ENCODE results near the gene ITGA1. TPM values are rescaled to one million over a fixed set of nuclear protein-coding genes. Genes with fewer than 3 reads are reported as not detected.

Gene ITGA1
- total RNA-seq, 2 donors from 2014 or later = 4.7 to 5.6 TPM

DNA sequence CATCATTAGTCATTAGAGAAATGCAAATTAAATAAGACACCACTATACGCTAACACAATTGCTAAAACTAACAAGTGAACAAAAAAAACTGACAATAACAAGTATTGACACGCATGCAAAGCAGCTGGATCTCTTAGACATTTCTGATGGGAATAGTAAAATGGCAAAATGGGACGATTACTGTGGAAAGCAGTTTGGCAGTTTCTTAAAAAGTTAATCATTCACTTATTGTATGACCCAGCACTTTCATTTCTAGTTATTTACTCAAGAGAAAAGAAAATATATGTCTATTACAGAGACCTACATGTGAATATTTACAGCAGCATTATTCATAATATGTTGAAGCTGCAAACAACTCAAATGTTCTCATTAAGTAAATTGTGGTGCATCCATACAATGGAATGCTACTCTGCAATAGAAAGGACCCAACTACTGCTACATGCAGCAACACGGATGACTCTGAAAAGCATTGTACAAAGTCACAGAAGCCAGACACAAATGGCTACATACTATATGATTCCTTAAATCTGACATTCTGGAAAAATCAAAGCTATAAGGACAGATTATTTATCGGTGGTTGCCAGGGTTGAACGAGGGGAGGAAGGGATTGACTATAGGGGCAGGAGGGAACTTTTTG is 104.6 kb downstream of the ITGA1 start:
- H3K4me3 Mint-ChIP-seq = no peak overlapping the region
- no peaks in the 10 kb centered on the region for H3K36me3 Mint-ChIP-seq (ENCODE audit: insufficient read depth in 2 of 2)
- ATAC-seq (replicated peaks in 1 of 2) = no peak
- H3K27ac Mint-ChIP-seq = no peak overlapping the region
- DNase-seq = no peak
- no peaks in the 10 kb centered on the region for H3K27me3 Mint-ChIP-seq (ENCODE audit: low read depth)
- no peaks in the 10 kb centered on the region for H3K9me3 Mint-ChIP-seq
- no peaks in the 10 kb centered on the region for H3K4me1 Mint-ChIP-seq (ENCODE audit: low read depth)

DNA sequence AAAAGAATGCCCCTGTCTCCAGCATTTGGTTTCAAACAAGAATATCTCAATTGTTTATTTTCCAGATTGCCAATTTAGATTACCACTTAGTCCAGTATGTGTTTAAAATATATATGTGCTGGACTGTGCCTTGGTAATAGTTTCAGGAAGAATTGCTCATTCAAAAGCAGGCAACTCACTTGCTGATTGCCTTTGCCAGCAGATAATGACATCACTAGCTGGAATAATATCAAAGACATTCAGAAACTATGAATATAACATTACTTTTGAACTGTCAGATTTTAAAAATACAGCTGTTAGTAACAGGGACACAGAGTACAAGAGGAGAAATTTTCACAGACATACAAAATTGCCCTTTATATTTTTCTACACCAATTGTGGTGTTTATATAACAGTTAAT is 105.4 kb downstream of the ITGA1 start:
- H3K36me3 Mint-ChIP-seq (ENCODE audit: insufficient read depth in 2 of 2) = no peaks in the 10 kb centered on the region
- DNase-seq (no peak), ATAC-seq (replicated peaks in 1 of 2) (no peak)
- H3K9me3 Mint-ChIP-seq = no peaks in the 10 kb centered on the region
- no peaks in the 10 kb centered on the region for H3K4me1 Mint-ChIP-seq (ENCODE audit: low read depth)
- H3K27ac Mint-ChIP-seq = no peak overlapping the region
- H3K4me3 Mint-ChIP-seq = no peak overlapping the region
- no peaks in the 10 kb centered on the region for H3K27me3 Mint-ChIP-seq (ENCODE audit: low read depth)

DNA sequence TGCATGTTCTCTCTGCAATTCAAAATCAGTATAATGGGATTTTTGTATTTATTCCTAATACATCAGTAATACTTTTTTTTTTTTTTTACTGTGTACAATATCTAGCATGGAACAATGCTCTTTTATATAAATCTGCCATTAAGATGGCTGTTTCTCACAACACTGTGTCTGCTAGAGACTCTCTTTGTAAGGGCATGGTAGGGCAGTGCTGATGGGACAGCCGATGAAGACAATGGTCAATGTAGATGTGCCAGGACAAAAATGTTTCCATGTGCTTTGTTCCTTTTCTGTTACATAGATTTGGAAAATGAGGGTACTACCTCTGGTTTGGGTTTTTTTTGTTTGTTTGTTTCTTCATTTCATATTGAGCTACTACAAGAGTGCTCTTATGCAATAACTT is 106.1 kb downstream of the ITGA1 start:
- no peaks in the 10 kb centered on the region for H3K27me3 Mint-ChIP-seq (ENCODE audit: low read depth)
- no peak for ATAC-seq (replicated peaks in 1 of 2)
- no peak for DNase-seq
- H3K36me3 Mint-ChIP-seq (ENCODE audit: insufficient read depth in 2 of 2) = no peaks in the 10 kb centered on the region
- no peak overlapping the region for H3K4me3 Mint-ChIP-seq
- no peaks in the 10 kb centered on the region for H3K9me3 Mint-ChIP-seq
- no peak overlapping the region for H3K27ac Mint-ChIP-seq
- H3K4me1 Mint-ChIP-seq (ENCODE audit: low read depth) = no peaks in the 10 kb centered on the region

DNA sequence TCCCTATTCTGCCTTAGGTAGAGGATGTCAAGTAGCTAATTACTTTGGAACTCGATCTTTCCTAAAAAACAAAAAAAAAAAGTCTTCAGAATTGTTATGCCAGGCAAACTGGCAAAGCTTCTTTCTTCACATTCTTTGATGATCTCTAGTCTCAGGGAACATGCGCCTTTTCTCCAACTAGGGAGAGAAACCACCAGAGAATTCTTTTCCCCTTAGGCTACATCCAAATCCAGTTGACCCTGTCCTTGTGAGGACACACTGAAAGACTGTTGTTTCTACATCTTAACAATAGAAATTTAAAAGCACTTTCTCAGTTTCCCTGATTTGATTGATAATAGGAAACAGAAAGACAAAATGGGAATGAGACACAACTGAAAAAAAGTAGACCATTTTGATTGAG is 106.7 kb downstream of the ITGA1 start:
- Mint-ChIP-seq H3K27me3 (ENCODE audit: low read depth) (no peaks in the 10 kb centered on the region), H3K4me1 (ENCODE audit: low read depth) (no peaks in the 10 kb centered on the region), H3K4me3 (no peak overlapping the region), H3K36me3 (ENCODE audit: insufficient read depth in 2 of 2) (no peaks in the 10 kb centered on the region), H3K27ac (no peak overlapping the region), H3K9me3 (no peaks in the 10 kb centered on the region)
- ATAC-seq (replicated peaks in 1 of 2) = no peak
- DNase-seq = no peak

DNA sequence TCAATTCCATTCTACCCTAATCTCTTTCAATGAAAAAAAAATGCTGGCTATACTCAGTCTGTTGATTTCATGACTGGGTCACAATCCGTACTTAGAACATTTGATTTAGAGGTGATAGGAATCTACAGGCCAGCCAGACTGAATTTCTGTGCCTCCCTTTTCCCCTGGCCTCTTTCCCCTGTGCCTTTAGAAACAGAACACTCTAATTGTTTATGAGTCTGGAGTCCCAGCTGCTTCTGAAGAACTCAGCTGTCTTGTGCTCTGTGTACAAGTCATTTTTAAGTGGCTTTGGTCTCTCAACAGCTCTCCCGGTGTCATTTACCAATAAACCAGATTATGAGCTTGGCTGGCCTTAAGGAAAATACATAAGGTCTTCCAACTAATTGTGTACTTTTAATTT is 107.4 kb downstream of the ITGA1 start:
- H3K9me3 Mint-ChIP-seq = no peaks in the 10 kb centered on the region
- H3K36me3 Mint-ChIP-seq (ENCODE audit: insufficient read depth in 2 of 2) = no peaks in the 10 kb centered on the region
- H3K27ac Mint-ChIP-seq = no peak overlapping the region
- no peaks in the 10 kb centered on the region for H3K27me3 Mint-ChIP-seq (ENCODE audit: low read depth)
- no peaks in the 10 kb centered on the region for H3K4me1 Mint-ChIP-seq (ENCODE audit: low read depth)
- H3K4me3 Mint-ChIP-seq = no peak overlapping the region
- ATAC-seq (replicated peaks in 1 of 2) (no peak), DNase-seq (no peak)

DNA sequence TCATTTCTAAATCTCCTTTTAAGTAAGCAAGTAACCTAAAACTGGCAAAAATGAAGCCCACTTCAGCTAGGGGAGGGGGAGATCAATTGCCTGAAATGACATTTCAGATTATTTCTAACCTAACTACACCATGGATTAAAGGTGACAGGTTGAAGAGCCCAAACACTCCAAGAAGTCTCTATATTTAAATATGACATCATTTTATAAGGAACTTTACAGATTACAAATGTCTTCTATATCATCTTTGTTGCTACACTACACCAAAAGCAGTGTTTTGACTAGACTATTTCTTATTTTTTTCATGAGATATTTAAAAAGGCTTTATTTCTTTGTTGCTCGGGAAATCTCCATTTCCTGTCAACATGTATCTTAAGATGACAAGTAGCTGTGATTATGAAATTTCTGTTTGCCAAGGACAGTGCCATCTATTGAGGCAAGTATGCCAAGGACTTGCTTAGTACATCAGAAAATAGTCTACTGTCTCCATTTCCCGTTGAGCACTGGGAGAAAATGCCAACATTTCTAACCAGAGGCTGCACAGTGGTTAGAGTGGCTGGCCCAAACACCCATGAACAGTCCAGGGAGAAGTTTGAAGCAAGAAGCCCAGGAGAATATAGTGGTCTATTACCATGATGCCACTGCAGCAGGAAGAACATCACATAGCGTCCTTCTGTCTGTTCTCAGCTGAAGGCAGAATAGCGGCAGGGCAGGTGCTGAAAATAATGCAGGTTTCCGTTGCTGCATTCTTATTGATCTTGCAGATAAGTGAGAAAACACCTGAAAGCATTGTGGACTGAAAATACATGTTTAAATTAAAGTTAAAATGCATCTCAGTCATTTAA is 108.1 kb downstream of the ITGA1 start:
- no peak for ATAC-seq (replicated peaks in 1 of 2)
- H3K4me3 Mint-ChIP-seq = no peak overlapping the region
- no peaks in the 10 kb centered on the region for H3K4me1 Mint-ChIP-seq (ENCODE audit: low read depth)
- DNase-seq = no peak
- H3K27ac Mint-ChIP-seq = no peak overlapping the region
- H3K27me3 Mint-ChIP-seq (ENCODE audit: low read depth) = no peaks in the 10 kb centered on the region
- peaks cover 0 to under 1% of the 10 kb centered on the region in 2 donors for H3K36me3 Mint-ChIP-seq (ENCODE audit: insufficient read depth in 2 of 2)
- no peaks in the 10 kb centered on the region for H3K9me3 Mint-ChIP-seq

DNA sequence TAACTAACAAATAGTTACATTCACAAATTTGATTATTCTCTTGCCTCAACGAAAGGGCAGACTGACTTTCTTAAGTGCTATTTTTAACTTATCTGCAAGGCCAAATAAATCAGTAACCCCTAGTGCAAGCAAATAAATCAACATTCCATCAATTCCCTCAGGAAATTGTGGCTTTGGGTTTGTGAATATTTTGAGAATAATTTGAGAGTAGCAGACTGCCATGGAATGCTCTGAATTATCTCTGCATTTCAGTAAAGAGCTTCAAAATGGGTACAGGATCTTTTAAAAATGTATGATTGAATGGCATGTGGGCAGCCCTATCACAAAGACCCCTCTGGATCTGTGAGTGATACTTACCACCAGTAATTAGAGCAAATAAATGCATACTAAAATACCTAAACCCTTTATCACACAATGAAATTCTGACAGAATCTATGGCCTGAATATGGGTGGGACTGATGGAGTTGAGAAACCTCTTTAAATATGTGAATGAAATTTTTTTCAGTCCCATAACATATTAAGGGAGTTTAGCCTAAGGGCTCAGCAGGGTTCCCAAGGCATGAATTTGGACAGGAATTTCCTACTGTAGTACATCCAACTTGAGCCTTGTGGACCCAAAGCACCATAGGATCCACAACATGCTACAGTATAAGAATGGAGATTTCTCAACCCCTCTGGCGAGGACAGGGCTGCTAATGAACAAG is 109.0 kb downstream of the ITGA1 start:
- Mint-ChIP-seq H3K36me3 (ENCODE audit: insufficient read depth in 2 of 2) (peaks cover 2 to 4% of the 10 kb centered on the region in 2 donors), H3K27me3 (ENCODE audit: low read depth) (no peaks in the 10 kb centered on the region), H3K9me3 (peaks cover 0 to 2% of the 10 kb centered on the region in 2 donors), H3K4me1 (ENCODE audit: low read depth) (no peaks in the 10 kb centered on the region), H3K4me3 (no peak overlapping the region), H3K27ac (no peak overlapping the region)
- DNase-seq (no peak), ATAC-seq (replicated peaks in 1 of 2) (no peak)

DNA sequence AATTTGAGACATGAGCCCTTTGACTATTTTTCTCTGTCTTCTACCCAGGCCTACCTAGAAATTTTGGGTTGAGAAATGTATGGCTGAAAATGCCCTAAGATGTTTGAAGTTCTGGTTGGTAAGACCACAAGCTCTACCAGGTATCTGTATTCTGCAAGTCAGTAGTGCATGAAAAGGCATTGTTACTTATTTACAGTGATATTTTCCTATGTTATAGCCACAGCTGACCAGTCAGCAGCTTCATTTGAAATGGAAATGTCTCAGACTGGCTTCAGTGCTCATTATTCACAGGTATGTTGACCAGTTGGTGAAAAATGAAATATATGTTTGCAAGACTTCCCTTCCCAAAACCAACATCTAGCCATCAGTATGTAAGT is 109.5 kb downstream of the ITGA1 start:
- no peak overlapping the region for H3K4me3 Mint-ChIP-seq
- no peak for ATAC-seq (replicated peaks in 1 of 2)

DNA sequence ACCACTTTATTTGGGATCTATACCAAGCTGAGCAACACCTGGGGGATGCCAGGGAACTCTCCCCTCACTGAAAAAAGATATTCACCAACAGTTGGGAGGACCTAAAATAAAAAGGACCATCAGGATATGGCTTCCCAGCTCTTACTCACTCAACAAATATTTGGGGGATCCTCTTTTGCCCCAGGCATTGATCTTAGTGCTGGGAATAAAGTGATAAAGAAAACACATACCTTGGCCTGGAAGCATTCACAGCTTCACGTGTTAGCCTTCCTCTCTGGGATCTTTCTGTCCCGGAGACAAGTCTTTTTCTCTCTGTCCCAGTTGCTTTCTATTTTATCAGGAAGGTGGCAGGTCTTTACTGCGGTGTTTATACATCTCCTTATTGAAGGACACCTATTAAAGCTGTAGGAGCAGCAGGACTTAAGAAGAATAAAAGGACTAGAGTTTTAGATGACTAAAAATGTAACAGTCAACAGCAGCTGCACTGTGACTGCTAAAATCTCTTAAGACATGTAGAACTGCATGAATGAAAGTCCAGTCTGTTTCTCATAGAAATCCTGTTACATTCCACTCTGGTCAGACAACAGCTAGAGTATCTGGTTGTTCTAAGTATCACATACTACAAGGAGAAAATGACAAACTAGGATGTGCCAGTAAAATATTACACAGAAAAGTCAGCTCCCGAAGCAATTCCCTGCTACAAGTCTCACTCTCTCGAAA is 111.4 kb downstream of the ITGA1 start:
- no peak overlapping the region for H3K4me3 Mint-ChIP-seq
- no peaks in the 10 kb centered on the region for H3K4me1 Mint-ChIP-seq (ENCODE audit: low read depth)
- peaks cover 0 to 2% of the 10 kb centered on the region in 2 donors for H3K9me3 Mint-ChIP-seq
- H3K27me3 Mint-ChIP-seq (ENCODE audit: low read depth) = no peaks in the 10 kb centered on the region
- ATAC-seq (replicated peaks in 1 of 2) (no peak), DNase-seq (no peak)
- peaks cover 2 to 4% of the 10 kb centered on the region in 2 donors for H3K36me3 Mint-ChIP-seq (ENCODE audit: insufficient read depth in 2 of 2)
- no peak overlapping the region for H3K27ac Mint-ChIP-seq

More for the DNA sequence above, 109.5 kb downstream of the ITGA1 start:
- Mint-ChIP-seq H3K27me3 (ENCODE audit: low read depth) (no peaks in the 10 kb centered on the region), H3K4me1 (ENCODE audit: low read depth) (no peaks in the 10 kb centered on the region), H3K9me3 (peaks cover 0 to 2% of the 10 kb centered on the region in 2 donors), H3K27ac (no peak overlapping the region), H3K36me3 (ENCODE audit: insufficient read depth in 2 of 2) (peaks cover 2 to 4% of the 10 kb centered on the region in 2 donors)
- DNase-seq = no peak

DNA sequence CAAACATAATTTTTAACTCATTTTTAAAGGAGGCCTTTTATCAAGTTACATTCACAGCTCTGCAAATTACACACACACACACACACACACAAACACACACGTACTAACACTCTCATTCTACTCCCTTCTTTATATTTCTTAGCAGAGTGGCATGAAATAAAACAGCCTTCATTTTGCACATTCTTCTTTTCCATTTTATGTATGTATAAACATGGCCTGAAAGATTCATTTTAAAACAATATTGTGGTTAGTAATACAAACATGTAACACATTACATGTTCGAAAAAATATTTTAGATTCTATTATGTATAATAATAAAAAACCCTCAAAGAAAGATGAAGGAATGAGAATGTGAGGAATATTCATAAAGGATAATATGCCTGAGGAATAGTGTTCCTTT is 115.4 kb downstream of the ITGA1 start:
- Mint-ChIP-seq H3K27ac (no peak overlapping the region), H3K4me3 (no peak overlapping the region), H3K4me1 (ENCODE audit: low read depth) (no peaks in the 10 kb centered on the region), H3K9me3 (peaks cover 0 to 2% of the 10 kb centered on the region in 2 donors), H3K36me3 (ENCODE audit: insufficient read depth in 2 of 2) (peaks cover 2 to 4% of the 10 kb centered on the region in 2 donors), H3K27me3 (ENCODE audit: low read depth) (no peaks in the 10 kb centered on the region)
- no peak for DNase-seq
- no peak for ATAC-seq (replicated peaks in 1 of 2)

DNA sequence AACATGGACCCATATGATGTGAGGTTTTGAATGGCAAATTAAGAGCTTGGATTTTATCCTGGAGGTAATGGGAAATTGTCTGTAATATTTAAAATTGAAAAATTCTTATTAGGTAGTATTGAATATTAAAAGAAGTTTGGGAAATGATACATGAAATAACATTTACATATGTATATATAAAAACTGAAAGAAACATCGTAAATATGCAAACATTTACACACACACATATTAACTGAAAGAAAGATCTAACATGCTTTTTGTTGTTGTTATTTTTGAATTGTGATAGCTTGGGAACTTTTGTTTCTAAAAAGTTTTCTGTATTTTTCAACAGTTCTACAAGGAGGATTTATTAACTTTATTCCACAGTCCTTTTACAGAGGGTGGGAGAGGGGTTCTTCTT is 118.6 kb downstream of the ITGA1 start:
- H3K9me3 Mint-ChIP-seq = no peaks in the 10 kb centered on the region
- H3K4me3 Mint-ChIP-seq = no peak overlapping the region
- H3K27ac Mint-ChIP-seq = no peak overlapping the region
- H3K36me3 Mint-ChIP-seq (ENCODE audit: insufficient read depth in 2 of 2) = no peaks in the 10 kb centered on the region
- H3K4me1 Mint-ChIP-seq (ENCODE audit: low read depth) = no peaks in the 10 kb centered on the region
- ATAC-seq (replicated peaks in 1 of 2) (no peak), DNase-seq (no peak)
- no peaks in the 10 kb centered on the region for H3K27me3 Mint-ChIP-seq (ENCODE audit: low read depth)

DNA sequence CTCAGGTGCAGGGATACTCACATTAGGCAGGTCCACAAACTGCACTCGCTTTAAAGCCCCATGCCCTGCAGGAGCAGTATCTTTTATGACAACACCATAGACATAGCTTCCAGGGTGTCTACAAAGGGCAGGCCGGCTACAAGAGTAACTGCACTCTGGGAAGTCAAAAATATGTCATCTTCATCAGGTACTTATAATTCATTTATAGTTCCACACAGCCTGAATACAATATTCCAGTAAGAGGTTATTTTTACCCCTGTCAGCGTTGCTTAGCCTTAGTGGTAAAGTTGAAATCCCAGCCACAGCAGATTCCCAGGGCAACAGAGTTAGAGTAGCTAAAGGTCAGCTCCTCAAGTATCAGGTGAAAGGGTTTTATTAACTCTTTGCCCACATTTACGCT is 119.1 kb downstream of the ITGA1 start:
- Mint-ChIP-seq H3K9me3 (no peaks in the 10 kb centered on the region), H3K4me3 (no peak overlapping the region), H3K27me3 (ENCODE audit: low read depth) (no peaks in the 10 kb centered on the region), H3K4me1 (ENCODE audit: low read depth) (no peaks in the 10 kb centered on the region), H3K36me3 (ENCODE audit: insufficient read depth in 2 of 2) (no peaks in the 10 kb centered on the region), H3K27ac (no peak overlapping the region)
- DNase-seq (no peak), ATAC-seq (replicated peaks in 1 of 2) (no peak)

DNA sequence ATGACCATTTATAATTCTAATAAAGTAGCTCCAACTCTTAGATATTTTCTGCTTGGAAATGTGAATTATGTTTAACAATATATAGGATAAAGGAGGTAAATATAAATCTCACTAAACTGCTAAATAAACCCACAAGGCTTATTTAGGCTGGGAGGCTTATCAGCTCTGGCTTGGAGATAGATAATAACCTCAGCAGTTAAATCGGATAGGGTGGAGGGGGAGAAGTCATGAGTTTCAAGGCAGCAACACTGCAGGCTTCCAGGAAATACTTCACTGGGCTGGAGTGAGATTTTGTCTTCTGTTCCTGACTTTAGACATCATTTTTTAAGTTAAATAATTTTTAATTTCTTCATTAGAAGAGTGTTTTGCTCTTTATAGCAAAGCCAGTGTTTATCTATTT is 121.5 kb downstream of the ITGA1 start:
- H3K36me3 Mint-ChIP-seq (ENCODE audit: insufficient read depth in 2 of 2) = no peaks in the 10 kb centered on the region
- H3K9me3 Mint-ChIP-seq = no peaks in the 10 kb centered on the region
- no peaks in the 10 kb centered on the region for H3K27me3 Mint-ChIP-seq (ENCODE audit: low read depth)
- H3K4me3 Mint-ChIP-seq = no peak overlapping the region
- DNase-seq (no peak), ATAC-seq (replicated peaks in 1 of 2) (no peak)
- no peak overlapping the region for H3K27ac Mint-ChIP-seq
- no peaks in the 10 kb centered on the region for H3K4me1 Mint-ChIP-seq (ENCODE audit: low read depth)
